Hematopoietic multipotent progenitor cell treated with erythropoietin and hydrocortisone succinate and interleukin-3 and kit ligand, for 17 days (in vitro differentiated cells): ENCODE results near the gene JMJD1C.
"Not testable (repeated sequence)": the region's sequence is repeated elsewhere in the genome, so short reads cannot be mapped to it uniquely, and the experiment has no call there.

Experiments
- DNase-seq: peaks from one replicate; pipeline ENCODE4 v3.0.0-alpha.2; 2015; ENCODE audit warnings: low spot score

The JMJD1C gene

GRCh38 chr10:63169624-63170023 is 296.2 kb downstream of the JMJD1C start:
- no peak for DNase-seq

GRCh38 chr10:63168821-63169462 is 296.8 kb downstream of the JMJD1C start:
- no peak for DNase-seq

DNA sequence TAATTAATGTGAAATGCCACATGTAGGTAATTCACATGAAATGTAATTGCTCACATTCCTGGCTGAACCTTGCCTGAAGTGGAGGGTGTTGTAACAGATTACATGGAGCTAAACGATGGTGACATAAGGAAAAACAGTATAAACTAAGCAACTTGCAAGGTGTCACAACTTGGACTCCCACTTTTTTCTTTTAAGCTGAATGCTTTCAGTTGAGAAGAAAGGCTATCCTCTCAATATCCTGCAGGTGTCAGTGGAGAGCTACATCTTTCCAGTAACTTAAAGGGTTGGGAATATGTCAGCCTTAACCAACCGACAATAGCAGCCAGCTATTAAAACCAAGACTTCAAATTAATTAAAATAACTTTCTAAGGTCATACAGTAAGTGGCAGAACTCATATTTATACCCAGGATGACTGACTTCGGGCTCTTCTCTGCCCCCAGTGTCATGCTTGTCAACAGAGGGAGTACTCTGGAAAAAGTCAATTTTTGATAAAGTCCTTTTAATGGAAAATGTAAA is 299.0 kb downstream of the JMJD1C start:
- DNase-seq = peak; percentile 81

DNA sequence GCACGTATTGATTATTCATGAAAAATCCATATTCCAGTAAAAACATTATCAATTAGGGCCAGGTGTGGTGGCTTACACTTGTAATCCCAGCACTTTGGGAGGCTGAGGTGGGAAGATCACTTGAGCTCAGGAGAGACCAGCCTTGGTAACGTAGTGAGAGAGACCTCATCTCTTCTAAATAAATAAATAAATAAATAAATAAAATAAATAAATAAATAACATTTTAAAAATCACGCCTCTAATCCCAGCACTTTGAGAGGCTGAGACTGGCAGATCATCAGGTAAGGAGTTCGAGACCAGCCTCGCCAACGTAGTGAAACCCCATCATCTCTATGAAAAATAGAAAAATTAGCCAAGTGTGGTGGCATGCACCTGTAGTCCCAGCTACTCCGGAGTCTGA is 300.5 kb downstream of the JMJD1C start:
- DNase-seq = no peak

GRCh38 chr10:63164166-63164623 is 301.6 kb downstream of the JMJD1C start:
- no peak for DNase-seq

- DNase-seq = no peak
Observed at GRCh38 chr10:63161592-63161991, 304.2 kb downstream of the JMJD1C start.

DNA sequence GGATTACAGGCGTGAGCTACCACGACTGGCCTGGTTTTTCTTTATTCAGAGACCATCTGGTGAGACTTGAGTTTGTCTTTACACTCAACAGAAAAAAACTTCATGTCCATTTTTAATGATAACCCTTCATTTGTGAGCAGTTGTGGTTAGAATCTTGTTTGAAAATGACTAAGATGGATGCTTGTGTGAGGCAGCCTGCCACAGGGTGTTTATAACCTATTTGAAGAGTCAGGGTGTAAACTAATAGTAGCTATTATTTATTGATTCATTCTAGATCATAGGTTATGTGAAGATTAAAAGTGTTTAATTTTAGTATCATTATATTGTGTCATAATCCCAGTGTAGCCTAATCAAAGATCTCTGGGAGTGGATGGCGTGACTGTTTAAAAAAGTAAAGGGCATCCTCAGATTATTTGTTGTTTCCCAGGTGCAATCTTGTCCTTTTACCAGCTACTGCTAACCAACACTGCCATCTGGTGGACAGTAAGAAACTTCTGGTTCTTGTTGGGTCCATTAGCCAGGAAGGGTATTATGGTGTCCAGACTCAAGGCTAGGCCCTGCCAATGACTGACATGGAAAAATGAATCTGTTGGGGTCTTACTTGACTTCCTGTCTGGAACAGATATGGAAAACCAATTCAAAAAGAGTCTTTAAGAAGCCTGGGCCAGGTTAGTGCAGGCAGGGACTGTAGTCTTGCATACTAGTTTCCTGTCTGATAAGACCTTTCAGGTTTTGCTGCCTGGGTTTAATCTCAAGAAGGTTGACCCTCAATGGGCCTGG is 307.7 kb downstream of the JMJD1C start:
- peak; percentile 89 for DNase-seq

- DNase-seq = no peak
Observed at GRCh38 chr10:63156236-63156635, 309.5 kb downstream of the JMJD1C start.

- no peak for DNase-seq
Observed at GRCh38 chr10:63155388-63156020, 310.3 kb downstream of the JMJD1C start.

DNA sequence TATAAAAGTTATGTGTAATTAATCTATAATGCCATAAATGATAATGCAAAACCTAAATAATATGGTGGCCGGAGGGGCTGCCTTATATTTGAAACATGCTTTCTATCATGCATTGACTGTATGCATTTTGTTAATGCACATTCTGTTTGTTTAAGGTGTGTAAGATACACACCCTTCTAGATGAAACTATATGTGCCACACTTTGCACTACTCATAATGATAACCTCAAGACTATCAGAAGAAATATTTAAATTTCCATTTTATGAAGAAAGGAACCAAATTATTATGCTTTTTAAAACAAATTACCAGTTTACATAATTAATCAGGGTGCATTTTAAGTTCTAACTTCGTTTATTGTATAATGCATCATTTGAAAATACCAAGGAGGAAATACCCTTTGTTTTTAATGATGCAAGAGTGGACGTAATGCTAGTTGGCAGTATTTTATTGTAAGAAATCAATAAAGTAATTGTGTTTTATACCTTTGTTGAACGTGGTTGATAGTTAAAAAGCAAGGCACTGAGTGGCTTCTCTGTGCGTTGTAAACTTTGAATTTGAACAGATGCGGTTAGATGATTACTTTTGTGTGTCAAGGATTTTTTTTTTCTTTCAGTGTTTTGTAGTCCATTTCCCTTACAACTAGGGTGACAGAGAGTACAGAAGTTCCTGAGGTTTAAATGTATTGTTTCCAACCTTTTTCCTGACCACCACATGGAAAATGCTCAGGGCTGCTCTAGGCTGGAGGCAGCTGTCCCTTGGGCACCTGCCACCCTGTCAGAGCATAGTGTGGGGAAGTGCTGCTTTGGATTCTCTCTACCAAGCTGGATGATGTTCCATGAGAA is 311.0 kb downstream of the JMJD1C start:
- no peak for DNase-seq

DNA sequence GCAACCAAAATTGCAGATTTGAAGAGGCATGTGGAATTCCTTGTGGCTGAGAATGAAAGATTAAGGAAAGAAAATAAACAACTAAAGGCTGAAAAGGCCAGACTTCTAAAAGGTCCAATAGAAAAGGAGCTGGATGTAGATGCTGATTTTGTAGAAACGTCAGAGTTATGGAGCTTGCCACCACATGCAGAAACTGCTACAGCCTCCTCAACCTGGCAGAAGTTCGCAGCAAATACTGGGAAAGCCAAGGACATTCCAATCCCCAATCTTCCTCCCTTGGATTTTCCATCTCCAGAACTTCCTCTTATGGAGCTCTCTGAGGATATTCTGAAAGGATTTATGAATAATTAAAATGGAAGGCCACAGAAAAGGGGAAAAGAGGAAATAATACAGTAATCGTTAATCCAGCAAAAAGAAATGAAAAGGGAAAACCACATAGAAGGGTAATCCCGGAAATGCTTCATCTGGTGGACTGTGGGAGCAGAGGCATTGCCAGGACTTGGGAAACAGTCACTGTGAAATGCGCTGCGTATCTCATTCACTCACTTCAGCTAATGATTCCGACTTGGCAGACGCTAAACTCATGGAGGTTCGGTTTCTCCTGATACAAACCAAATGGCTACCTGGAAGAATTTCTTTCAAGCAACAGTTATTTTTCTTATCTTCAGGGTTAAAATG is 311.8 kb downstream of the JMJD1C start:
- not testable (repeated sequence) for DNase-seq

DNA sequence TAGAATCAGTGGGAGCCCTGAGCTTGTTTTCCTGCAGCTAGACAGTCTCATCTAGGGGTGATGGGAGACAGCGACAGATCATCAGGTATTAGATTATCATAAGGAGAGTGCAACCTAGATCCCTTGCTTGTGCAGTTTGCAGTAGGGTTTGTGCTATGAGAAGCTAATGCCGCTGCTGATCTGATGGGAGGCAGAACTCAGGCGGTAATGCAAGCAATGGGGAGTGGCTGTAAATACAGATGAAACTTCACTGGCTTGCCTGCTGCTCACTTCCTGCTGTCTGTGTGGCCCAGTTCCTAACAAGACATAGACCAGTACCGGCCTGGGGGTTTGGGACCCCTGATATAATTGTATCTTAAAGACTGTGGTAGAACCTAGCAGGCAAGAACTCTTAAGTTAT is 315.0 kb downstream of the JMJD1C start:
- no peak for DNase-seq

DNA sequence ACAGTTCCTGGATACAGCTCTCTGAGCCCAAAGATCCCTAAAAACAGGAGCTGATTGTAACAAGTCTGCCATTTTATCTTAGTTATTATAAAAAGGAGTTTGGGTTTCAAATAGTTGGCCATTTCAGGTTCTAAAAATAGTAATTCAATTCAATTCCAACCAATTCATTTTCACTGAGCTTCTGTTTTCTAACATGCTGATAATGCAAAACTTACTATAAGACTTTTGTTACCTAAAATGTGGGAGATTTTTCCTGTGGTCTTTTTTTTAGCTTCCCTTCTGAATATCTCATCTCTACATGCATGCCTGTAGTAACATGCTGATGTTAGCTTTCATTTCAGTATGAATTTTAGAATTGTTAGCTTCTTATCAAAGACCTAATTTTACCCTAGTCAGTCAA is 319.3 kb downstream of the JMJD1C start:
- DNase-seq = no peak

DNA sequence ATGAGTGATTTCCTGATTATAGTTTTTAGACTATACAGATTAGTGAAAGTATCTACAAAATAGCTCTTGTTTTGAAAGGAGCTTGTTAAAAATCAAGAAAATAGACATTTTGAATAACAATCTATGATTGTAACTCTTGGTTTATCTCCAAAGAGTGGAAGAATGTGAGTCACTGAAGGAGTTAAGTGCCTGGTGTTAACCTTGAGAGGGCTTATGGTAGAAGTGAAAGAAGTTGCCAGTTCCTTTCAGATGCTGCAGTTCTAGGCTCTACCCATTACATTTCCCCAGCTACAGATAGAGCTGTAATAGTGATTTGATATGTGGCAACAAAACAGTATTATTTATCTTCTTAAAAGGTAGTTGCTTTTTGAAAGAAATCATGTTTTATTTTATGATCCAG is 320.0 kb downstream of the JMJD1C start:
- no peak for DNase-seq

DNA sequence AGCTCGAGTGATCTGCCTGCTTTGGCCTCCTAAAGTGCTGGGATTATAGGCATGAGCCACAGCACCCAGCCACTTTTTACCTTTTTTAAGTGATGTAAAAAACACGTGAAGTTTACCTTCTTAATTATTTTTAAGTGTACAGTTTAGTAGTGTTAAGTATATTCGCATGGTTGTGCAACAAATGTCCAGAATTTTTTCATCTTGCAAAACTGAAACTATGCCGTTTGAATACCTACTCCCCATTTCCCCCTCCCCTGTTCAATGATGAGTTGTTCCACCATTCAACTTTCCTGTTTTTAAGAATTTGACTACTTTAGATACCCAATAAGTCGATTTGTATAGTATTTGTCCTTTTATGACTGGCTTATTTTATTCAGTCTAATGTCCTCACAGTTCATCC is 321.8 kb downstream of the JMJD1C start:
- no peak for DNase-seq

DNA sequence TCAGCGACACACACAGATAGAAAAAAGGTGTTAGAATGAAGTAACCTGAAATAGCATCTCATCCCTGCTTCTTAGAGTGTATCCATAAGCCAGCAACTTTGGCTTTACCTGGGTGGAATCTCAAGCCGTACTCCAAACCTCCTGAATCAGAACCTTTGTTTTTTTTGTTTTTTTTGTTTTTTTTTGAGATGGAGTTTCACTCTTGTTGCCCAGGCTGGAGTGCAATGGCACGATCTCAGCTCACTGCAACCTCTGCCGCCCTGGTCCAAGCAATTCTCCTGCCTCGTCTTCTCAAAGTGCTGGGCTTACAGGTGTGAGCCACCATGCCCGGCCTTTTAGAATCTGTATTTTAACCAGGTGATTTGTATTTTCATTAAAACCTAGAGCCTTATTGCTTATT is 323.6 kb downstream of the JMJD1C start:
- DNase-seq = no peak

DNA sequence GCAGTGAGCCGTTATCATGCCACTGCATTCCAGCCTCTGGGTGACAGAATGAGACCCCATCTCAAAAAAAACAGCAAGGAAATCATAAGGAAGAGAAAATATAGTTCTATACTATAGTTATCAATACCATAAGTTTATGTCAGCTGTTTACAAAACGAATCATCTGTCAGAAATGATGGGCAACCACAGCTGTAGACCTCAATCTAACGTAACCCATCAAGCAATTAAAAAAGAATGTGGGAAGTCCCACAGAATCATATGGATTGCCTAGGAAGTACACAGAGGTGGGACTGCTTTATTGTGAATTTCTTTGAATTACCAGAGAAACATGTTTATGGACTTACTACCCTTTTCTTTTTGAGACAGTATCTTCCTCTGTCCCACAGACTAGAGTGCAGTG is 325.7 kb downstream of the JMJD1C start:
- no peak for DNase-seq

DNA sequence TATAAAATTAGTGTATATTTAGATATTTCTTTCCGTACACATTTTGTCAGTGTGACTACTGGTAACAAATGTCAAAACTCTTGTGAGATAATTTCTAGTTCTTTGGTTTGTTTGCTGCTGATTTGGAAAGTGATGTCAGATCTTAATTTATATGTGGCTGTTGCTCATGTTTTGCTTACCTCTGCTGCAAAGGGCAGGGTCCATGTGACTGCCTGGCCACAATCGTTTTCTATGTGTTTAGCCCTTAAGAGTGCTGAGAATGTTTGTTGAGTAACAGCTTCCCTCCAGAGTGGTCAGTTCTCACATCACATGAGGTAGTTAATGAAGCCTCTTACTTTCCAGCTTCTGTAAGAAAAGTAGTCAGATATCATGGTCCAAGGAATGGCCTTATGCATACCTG is 328.5 kb downstream of the JMJD1C start:
- no peak for DNase-seq

GRCh38 chr10:63133821-63134557 is 331.8 kb downstream of the JMJD1C start:
- peak; percentile 13 for DNase-seq

DNA sequence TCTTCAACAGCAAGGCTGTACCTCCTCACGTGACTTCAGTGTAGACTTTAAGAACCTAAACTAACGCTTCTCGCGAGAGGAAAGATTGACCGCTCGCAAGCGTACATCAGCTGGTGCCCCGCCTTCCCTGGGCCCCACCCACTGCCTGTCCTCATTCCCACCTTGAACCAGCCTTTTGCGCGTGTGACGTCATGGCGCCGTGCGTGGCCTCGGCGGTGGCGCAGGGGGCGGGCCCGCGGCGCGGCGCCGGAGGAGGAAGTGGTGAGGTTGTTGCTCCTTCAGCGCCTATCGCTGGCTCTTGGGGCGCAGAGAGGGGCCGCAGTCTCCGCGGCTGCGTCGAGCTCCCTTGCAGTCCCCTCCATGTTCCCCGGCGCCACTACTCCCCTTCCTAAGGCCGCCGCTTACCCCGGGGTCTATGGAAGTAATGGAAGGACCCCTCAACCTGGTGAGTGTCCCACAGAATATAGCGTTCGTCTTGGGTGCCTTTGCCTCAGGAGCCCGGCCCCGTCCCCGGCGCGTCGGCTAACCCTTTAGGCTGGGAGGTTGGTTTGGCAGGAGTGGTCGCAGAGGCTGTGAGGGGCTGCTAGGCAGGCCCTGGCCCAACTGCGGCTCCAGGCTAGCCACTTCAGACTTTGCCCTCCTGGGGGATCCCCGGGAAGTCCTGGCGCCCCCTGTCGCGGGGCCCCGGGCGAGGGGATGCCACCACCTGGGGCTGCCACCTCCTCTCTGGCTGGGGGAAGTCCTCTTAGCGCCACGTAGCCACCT is 332.5 kb downstream of the JMJD1C start, which contains the start of gene NRBF2:
NRBF2 (plus strand) TSS at position 273 of the 765 bp plus-strand sequence; CDS start at position 416, 143 bp downstream.
- DNase-seq = peak; percentile 98
